Mesendoderm (in vitro differentiated cells): Measurements from ENCODE around the gene SCN8A.

Experiments
- DNase-seq: peaks from one replicate; pipeline ENCODE4 v3.0.0; 2013
- H2AK5ac ChIP-seq: 2 replicates; pipeline ENCODE4 v1.6.1; 2013; ENCODE audit warnings: low read length, inconsistent platforms
- H2BK120ac ChIP-seq: 2 replicates; pipeline ENCODE4 v1.6.1; 2013; ENCODE audit warnings: low read depth, mild to moderate bottlenecking, low read length, moderate library complexity, mixed read lengths
- H2BK15ac ChIP-seq: replicated peaks from 2 replicates; pipeline ENCODE4 v1.6.1; 2013; ENCODE audit warnings: low read depth, mild to moderate bottlenecking, moderate library complexity
- H2BK5ac ChIP-seq: 2 replicates; pipeline ENCODE4 v1.6.1; 2013; ENCODE audit warnings: low read length, inconsistent platforms
- H3K18ac ChIP-seq: 2 replicates; pipeline ENCODE4 v1.6.1; 2013; ENCODE audit warnings: mild to moderate bottlenecking, low read length, mixed read lengths
- H3K23ac ChIP-seq: one replicate; pipeline ENCODE4 v1.6.1; 2013; ENCODE audit warnings: low read length
- H3K27ac ChIP-seq: 2 replicates; pipeline ENCODE4 v1.5.1; 2013; ENCODE audit warnings: low read depth, mild to moderate bottlenecking, inconsistent platforms, low read length, moderate library complexity
- H3K27me3 ChIP-seq: 2 replicates; pipeline ENCODE4 v1.6.1; 2013; ENCODE audit warnings: low read length, control low read depth, mild to moderate bottlenecking, inconsistent platforms; ENCODE audit not compliant: insufficient read depth, poor library complexity
- H3K36me3 ChIP-seq: 2 replicates; pipeline ENCODE4 v1.6.1; 2013; ENCODE audit warnings: low read length, inconsistent platforms; ENCODE audit not compliant: control insufficient read depth, insufficient read depth
- H3K4ac ChIP-seq: one replicate; pipeline ENCODE4 v1.6.1; 2013; ENCODE audit warnings: low read depth, mild to moderate bottlenecking, low read length, moderate library complexity
- H3K4me1 ChIP-seq: 2 replicates; pipeline ENCODE4 v1.6.1; 2013; ENCODE audit warnings: low read depth, low read length, inconsistent platforms; ENCODE audit not compliant: control insufficient read depth
- H3K4me2 ChIP-seq: 2 replicates; pipeline ENCODE4 v1.6.1; 2013; ENCODE audit warnings: low read length
- H3K4me3 ChIP-seq: 2 replicates; pipeline ENCODE4 v1.5.1; 2013; ENCODE audit warnings: mild to moderate bottlenecking, low read length
- H3K56ac ChIP-seq: one replicate; pipeline ENCODE4 v1.6.1; 2013; ENCODE audit warnings: low read length
- H3K79me1 ChIP-seq: 2 replicates; pipeline ENCODE4 v1.6.1; 2013; ENCODE audit warnings: low read length, inconsistent platforms
- H3K79me2 ChIP-seq: 2 replicates; pipeline ENCODE4 v1.6.1; 2013; ENCODE audit warnings: mild to moderate bottlenecking, low read length; ENCODE audit not compliant: control insufficient read depth, insufficient read depth
- H3K9ac ChIP-seq: 2 replicates; pipeline ENCODE4 v1.6.1; 2013; ENCODE audit warnings: low read length, inconsistent platforms
- H4K5ac ChIP-seq: one replicate; pipeline ENCODE4 v1.6.1; 2013; ENCODE audit warnings: low read length
- H4K8ac ChIP-seq: one replicate; pipeline ENCODE4 v1.6.1; 2013; ENCODE audit warnings: low read depth, mild to moderate bottlenecking, control low read depth, low read length, moderate library complexity
- WGBS: extraction: QIAGEN DNeasy Blood & Tissue Kit; methylation state at CpG from one replicate; pipeline ENCODE4 v1.1.7; 2013; ENCODE audit warnings: low lambda C conversion rate, missing lambda C conversion rate; ENCODE audit not compliant: insufficient coverage; ENCODE audit errors: extremely low coverage; 5-methylcytosine and 5-hydroxymethylcytosine counted together

Gene SCN8A

GRCh38 chr12:51751661-51752060, 160.6 kb downstream of the SCN8A start:
- H2BK5ac ChIP-seq: no peak overlapping the region
- WGBS: no CpG with 5 or more reads among the region's 2 CpGs
- no peak overlapping the region for H2AK5ac ChIP-seq
- H4K5ac ChIP-seq: no peak overlapping the region
- no peak overlapping the region for H3K27ac ChIP-seq
- no peaks in the 10 kb centered on the region for H3K79me1 ChIP-seq
- H2BK15ac ChIP-seq: no peak overlapping the region
- H3K4me1 ChIP-seq: no peaks in the 10 kb centered on the region
- no peak overlapping the region for H3K23ac ChIP-seq
- no peak overlapping the region for H3K56ac ChIP-seq
- no peak overlapping the region for H3K18ac ChIP-seq
- no peak overlapping the region for H3K4ac ChIP-seq
- H3K4me2 ChIP-seq: no peak overlapping the region
- no peaks in the 10 kb centered on the region for H3K79me2 ChIP-seq
- H3K4me3 ChIP-seq: no peak overlapping the region
- no peaks in the 10 kb centered on the region for H3K27me3 ChIP-seq
- no peak overlapping the region for H3K9ac ChIP-seq
- no peaks in the 10 kb centered on the region for H3K36me3 ChIP-seq
- DNase-seq: no peak
- no peak overlapping the region for H2BK120ac ChIP-seq
- H4K8ac ChIP-seq: no peak overlapping the region

- no peaks in the 10 kb centered on the region for H3K4me1 ChIP-seq
- no peaks in the 10 kb centered on the region for H3K79me2 ChIP-seq
- no peaks in the 10 kb centered on the region for H3K79me1 ChIP-seq
- peak; percentile 9 for DNase-seq
- H3K18ac ChIP-seq: no peak overlapping the region
- H4K5ac ChIP-seq: no peak overlapping the region
- no peak overlapping the region for H3K56ac ChIP-seq
- no peaks in the 10 kb centered on the region for H3K36me3 ChIP-seq
- H4K8ac ChIP-seq: no peak overlapping the region
- no peak overlapping the region for H2AK5ac ChIP-seq
- no peak overlapping the region for H2BK120ac ChIP-seq
- H2BK15ac ChIP-seq: no peak overlapping the region
- H3K4ac ChIP-seq: no peak overlapping the region
- H3K23ac ChIP-seq: no peak overlapping the region
- H3K4me2 ChIP-seq: no peak overlapping the region
- H2BK5ac ChIP-seq: no peak overlapping the region
- no CpG with 5 or more reads among the region's 2 CpGs for WGBS
- no peak overlapping the region for H3K27ac ChIP-seq
- no peak overlapping the region for H3K4me3 ChIP-seq
- H3K9ac ChIP-seq: no peak overlapping the region
- no peaks in the 10 kb centered on the region for H3K27me3 ChIP-seq
Observed at GRCh38 chr12:51752234-51752889, 161.3 kb downstream of the SCN8A start.

GRCh38 chr12:51753980-51754675, 163.1 kb downstream of the SCN8A start:
- no peaks in the 10 kb centered on the region for H3K4me1 ChIP-seq
- no peaks in the 10 kb centered on the region for H3K79me2 ChIP-seq
- H3K56ac ChIP-seq: no peak overlapping the region
- no peak overlapping the region for H3K9ac ChIP-seq
- no peaks in the 10 kb centered on the region for H3K27me3 ChIP-seq
- H3K4me2 ChIP-seq: no peak overlapping the region
- no peak overlapping the region for H2BK120ac ChIP-seq
- no peak overlapping the region for H3K18ac ChIP-seq
- H3K23ac ChIP-seq: no peak overlapping the region
- no peak overlapping the region for H3K27ac ChIP-seq
- H2BK15ac ChIP-seq: no peak overlapping the region
- no peak overlapping the region for H2AK5ac ChIP-seq
- H3K36me3 ChIP-seq: no peaks in the 10 kb centered on the region
- no peaks in the 10 kb centered on the region for H3K79me1 ChIP-seq
- no peak overlapping the region for H2BK5ac ChIP-seq
- no peak overlapping the region for H3K4me3 ChIP-seq
- H4K5ac ChIP-seq: no peak overlapping the region
- H4K8ac ChIP-seq: no peak overlapping the region
- no peak for DNase-seq
- H3K4ac ChIP-seq: no peak overlapping the region

GRCh38 chr12:51755251-51755650, 164.2 kb downstream of the SCN8A start:
- no peaks in the 10 kb centered on the region for H3K36me3 ChIP-seq
- no peak overlapping the region for H2BK5ac ChIP-seq
- H3K27ac ChIP-seq: no peak overlapping the region
- no peak overlapping the region for H2BK120ac ChIP-seq
- WGBS: no CpG with 5 or more reads among the region's 2 CpGs
- H2BK15ac ChIP-seq: no peak overlapping the region
- H2AK5ac ChIP-seq: no peak overlapping the region
- H3K27me3 ChIP-seq: no peaks in the 10 kb centered on the region
- DNase-seq: peak; percentile 3
- H3K9ac ChIP-seq: no peak overlapping the region
- no peak overlapping the region for H3K4me2 ChIP-seq
- H3K56ac ChIP-seq: no peak overlapping the region
- H3K79me1 ChIP-seq: no peaks in the 10 kb centered on the region
- H3K23ac ChIP-seq: no peak overlapping the region
- H3K18ac ChIP-seq: no peak overlapping the region
- no peaks in the 10 kb centered on the region for H3K4me1 ChIP-seq
- no peak overlapping the region for H4K8ac ChIP-seq
- no peak overlapping the region for H3K4me3 ChIP-seq
- H3K79me2 ChIP-seq: no peaks in the 10 kb centered on the region
- H4K5ac ChIP-seq: no peak overlapping the region
- no peak overlapping the region for H3K4ac ChIP-seq

GRCh38 chr12:51759175-51759574, 168.1 kb downstream of the SCN8A start:
- H3K4ac ChIP-seq: no peak overlapping the region
- H3K36me3 ChIP-seq: no peaks in the 10 kb centered on the region
- no peak overlapping the region for H3K27ac ChIP-seq
- H4K8ac ChIP-seq: no peak overlapping the region
- no peaks in the 10 kb centered on the region for H3K79me1 ChIP-seq
- no peaks in the 10 kb centered on the region for H3K4me1 ChIP-seq
- no peak overlapping the region for H2AK5ac ChIP-seq
- H2BK120ac ChIP-seq: no peak overlapping the region
- H3K4me3 ChIP-seq: no peak overlapping the region
- H3K56ac ChIP-seq: no peak overlapping the region
- no peak for DNase-seq
- H3K27me3 ChIP-seq: no peaks in the 10 kb centered on the region
- H3K23ac ChIP-seq: no peak overlapping the region
- H3K9ac ChIP-seq: no peak overlapping the region
- no peak overlapping the region for H2BK15ac ChIP-seq
- H2BK5ac ChIP-seq: no peak overlapping the region
- no peak overlapping the region for H3K4me2 ChIP-seq
- H4K5ac ChIP-seq: no peak overlapping the region
- H3K79me2 ChIP-seq: no peaks in the 10 kb centered on the region
- no peak overlapping the region for H3K18ac ChIP-seq

GRCh38 chr12:51759695-51760094, 168.7 kb downstream of the SCN8A start:
- H3K56ac ChIP-seq: no peak overlapping the region
- H3K4me2 ChIP-seq: no peak overlapping the region
- H4K5ac ChIP-seq: no peak overlapping the region
- no peak for DNase-seq
- H3K18ac ChIP-seq: no peak overlapping the region
- no peak overlapping the region for H2BK120ac ChIP-seq
- no peak overlapping the region for H3K23ac ChIP-seq
- H3K4ac ChIP-seq: no peak overlapping the region
- no peak overlapping the region for H4K8ac ChIP-seq
- H3K4me3 ChIP-seq: no peak overlapping the region
- H3K36me3 ChIP-seq: no peaks in the 10 kb centered on the region
- no peak overlapping the region for H3K27ac ChIP-seq
- H2BK15ac ChIP-seq: no peak overlapping the region
- H3K4me1 ChIP-seq: no peaks in the 10 kb centered on the region
- no peaks in the 10 kb centered on the region for H3K79me1 ChIP-seq
- no peak overlapping the region for H2AK5ac ChIP-seq
- no peaks in the 10 kb centered on the region for H3K79me2 ChIP-seq
- H3K9ac ChIP-seq: no peak overlapping the region
- no peak overlapping the region for H2BK5ac ChIP-seq
- H3K27me3 ChIP-seq: no peaks in the 10 kb centered on the region
